ENCODE measurements around the gene C7.

- TF ChIP-seq RARB (CRISPR knock-in tag; IDR thresholded peaks at IDR 0.05), result no peak
- no peak for TF ChIP-seq PATZ1 (CRISPR knock-in tag; IDR thresholded peaks at IDR 0.05; ENCODE audit: borderline replicate concordance)
- TF ChIP-seq ZFP3 (CRISPR knock-in tag; IDR thresholded peaks at IDR 0.05), result no peak
- TF ChIP-seq ARNTL (CRISPR knock-in tag; IDR thresholded peaks at IDR 0.05; ENCODE audit: borderline replicate concordance, low read depth), result no peak
- TF ChIP-seq PPARA (CRISPR knock-in tag; IDR thresholded peaks at IDR 0.05; ENCODE audit: borderline replicate concordance), result no peak
- TF ChIP-seq ZC3H10 (CRISPR knock-in tag; IDR thresholded peaks at IDR 0.05), result no peak
- TF ChIP-seq BACH2 (CRISPR knock-in tag; IDR thresholded peaks at IDR 0.05; ENCODE audit: borderline replicate concordance), result no peak
- TF ChIP-seq ZNF70 (CRISPR knock-in tag; IDR thresholded peaks at IDR 0.05), result no peak
- no peak for TF ChIP-seq ZNF565 (CRISPR knock-in tag; conservative IDR thresholded peaks at IDR 0.05; ENCODE audit: low read depth)
- TF ChIP-seq ZFP30 (CRISPR knock-in tag; IDR thresholded peaks at IDR 0.05), result no peak
- TF ChIP-seq CREB5 (CRISPR knock-in tag; IDR thresholded peaks at IDR 0.05; ENCODE audit: low read depth), result no peak
- TF ChIP-seq CSRNP3 (CRISPR knock-in tag; IDR thresholded peaks at IDR 0.05), result no peak
- no peak for TF ChIP-seq POU6F1 (CRISPR knock-in tag; IDR thresholded peaks at IDR 0.05; ENCODE audit: borderline replicate concordance, low read depth)
Observed at GRCh38 chr5:40928886-40929448, 19.7 kb downstream of the C7 start.
